AG09319 (cell line): ENCODE results near the gene FRMD4B.

Source experiments
- DNase-seq: peaks from one replicate; pipeline ENCODE4 v3.0.0-alpha.2; 2010; ENCODE audit warnings: low read depth; ENCODE audit errors: extremely low read depth
- CTCF ChIP-seq: IDR thresholded peaks from 2 replicates; pipeline ENCODE4 v1.5.1; 2011; ENCODE audit warnings: low read depth, mild to moderate bottlenecking, inconsistent platforms, low read length, moderate library complexity

FRMD4B gene

DNA sequence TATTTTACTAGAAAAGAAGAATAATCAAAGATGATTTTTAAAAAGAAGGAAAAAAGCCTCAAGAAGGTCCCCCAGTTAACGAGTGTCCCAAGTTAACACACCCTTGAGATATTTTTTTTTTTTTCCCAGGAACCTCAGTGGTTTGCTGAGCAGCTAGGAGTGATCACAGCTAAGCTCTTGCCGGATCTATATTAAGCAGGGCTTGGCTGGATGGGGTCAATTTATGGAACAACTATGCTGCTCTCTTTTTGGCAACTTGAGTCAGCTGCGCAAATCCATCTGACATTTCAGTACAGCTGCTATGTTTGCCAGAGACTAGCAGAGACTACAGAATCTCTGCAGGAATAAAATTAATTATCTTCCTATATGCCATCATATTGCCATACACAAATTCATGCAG lies 263.5 kb downstream of the FRMD4B start, which contains the start of gene LMOD3:
Gene LMOD3 (minus strand): TSS at position 193 of the 400 bp plus-strand sequence. CDS start 209 bp downstream, outside the sequence.
- DNase-seq: no peak
- no peak for TF ChIP-seq CTCF

GRCh38 chr3:69121950-69122349 lies 263.9 kb downstream of the FRMD4B start:
- DNase-seq: no peak

DNA sequence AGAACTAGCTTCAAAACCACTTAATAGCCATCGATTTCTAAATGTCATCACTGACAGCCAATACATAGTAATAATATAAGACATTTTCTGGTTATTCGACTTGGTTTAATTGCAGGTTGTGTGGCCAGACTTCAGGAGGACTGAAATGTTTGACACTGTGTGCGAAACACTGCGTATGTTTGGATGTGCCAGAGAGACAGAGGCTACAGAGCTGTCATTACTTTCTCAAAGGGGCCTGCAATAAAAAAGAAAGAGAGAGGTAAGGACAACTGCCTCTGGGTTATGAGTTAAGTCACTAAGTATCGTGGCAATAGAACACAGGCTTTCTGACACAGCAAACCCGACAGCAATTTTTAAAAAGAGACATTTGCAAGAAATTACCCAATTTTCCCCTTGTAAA lies 264.4 kb downstream of the FRMD4B start:
- no peak for TF ChIP-seq CTCF
- no peak for DNase-seq

More at GRCh38 chr3:69121950-69122349, 263.9 kb downstream of the FRMD4B start:
- no peak for TF ChIP-seq CTCF

GRCh38 chr3:69120879-69121464 lies 264.9 kb downstream of the FRMD4B start:
- peak; percentile 36 for DNase-seq
- TF ChIP-seq CTCF: peak; percentile 99
